Measurements from ENCODE around the gene MS4A6E.

The MS4A6E gene

GRCh38 chr11:60376601-60377000 is 49.5 kb downstream of the MS4A6E start:
- no peak for DNase-seq (ENCODE audit: low read depth)

GRCh38 chr11:60377401-60378136 is 50.5 kb downstream of the MS4A6E start:
- no peak for DNase-seq (ENCODE audit: low read depth)

GRCh38 chr11:60378354-60378753 is 51.3 kb downstream of the MS4A6E start, which contains the start of gene MS4A7:
MS4A7 (plus strand) TSS chr11:60378532; CDS start chr11:60383142, 4,610 bp downstream.
- DNase-seq (ENCODE audit: low read depth) = no peak

- no peak for DNase-seq (ENCODE audit: low read depth)
Measured at GRCh38 chr11:60389279-60389910, 62.3 kb downstream of the MS4A6E start.

GRCh38 chr11:60390419-60390818 is 63.4 kb downstream of the MS4A6E start:
- DNase-seq (ENCODE audit: low read depth) = no peak
